GM21528 (cell line): ENCODE measurements around the gene SERPINB1.
"Not testable (repeated sequence)": the region's sequence is repeated elsewhere in the genome, so short reads cannot be mapped to it uniquely, and the experiment has no call there.

Source experiments
- ATAC-seq: cut with Tn5 transposase; IDR thresholded peaks from one replicate; pipeline ENCODE4 v1.9.1; 2021; ENCODE audit warnings: mild to moderate bottlenecking, moderate library complexity; ENCODE audit not compliant: unreplicated experiment, low FRiP score

Gene SERPINB1

GRCh38 chr6:2841264-2842138 is at the start of gene SERPINB1:
Gene SERPINB1, minus strand, starts transcription at chr6:2841863. Its CDS starts 1,277 bp downstream, at chr6:2840586.
- ATAC-seq, result no peak

GRCh38 chr6:2890976-2891767 is 49.5 kb upstream of the SERPINB1 start:
- ATAC-seq, result no peak

GRCh38 chr6:2885967-2886735 is 44.5 kb upstream of the SERPINB1 start:
- ATAC-seq, result no peak

GRCh38 chr6:2884804-2885203 is 43.1 kb upstream of the SERPINB1 start:
- no peak for ATAC-seq

- no peak for ATAC-seq
Observed at GRCh38 chr6:2883673-2884072, 42.0 kb upstream of the SERPINB1 start.

GRCh38 chr6:2881423-2881822 is 39.8 kb upstream of the SERPINB1 start:
- ATAC-seq, result no peak

GRCh38 chr6:2880156-2880555 is 38.5 kb upstream of the SERPINB1 start:
- not testable (repeated sequence) for ATAC-seq

- ATAC-seq, result no peak
Observed at GRCh38 chr6:2877960-2878359, 36.3 kb upstream of the SERPINB1 start.

GRCh38 chr6:2877057-2877882 is 35.6 kb upstream of the SERPINB1 start:
- ATAC-seq, result no peak

- no peak for ATAC-seq
Observed at GRCh38 chr6:2876210-2877056, 34.8 kb upstream of the SERPINB1 start.

GRCh38 chr6:2875359-2876191 is 33.9 kb upstream of the SERPINB1 start:
- no peak for ATAC-seq

- ATAC-seq, result no peak
Observed at GRCh38 chr6:2873643-2874042, 32.0 kb upstream of the SERPINB1 start.

- no peak for ATAC-seq
Observed at GRCh38 chr6:2872423-2873358, 31.0 kb upstream of the SERPINB1 start.

GRCh38 chr6:2871953-2872352 is 30.3 kb upstream of the SERPINB1 start:
- ATAC-seq, result no peak

GRCh38 chr6:2871102-2871501 is 29.4 kb upstream of the SERPINB1 start:
- ATAC-seq, result no peak

GRCh38 chr6:2870046-2870636 is 28.5 kb upstream of the SERPINB1 start:
- ATAC-seq, result no peak

- ATAC-seq, result no peak
Observed at GRCh38 chr6:2868637-2869036, 27.0 kb upstream of the SERPINB1 start.
